ENCODE data around the gene SND1.

DNA sequence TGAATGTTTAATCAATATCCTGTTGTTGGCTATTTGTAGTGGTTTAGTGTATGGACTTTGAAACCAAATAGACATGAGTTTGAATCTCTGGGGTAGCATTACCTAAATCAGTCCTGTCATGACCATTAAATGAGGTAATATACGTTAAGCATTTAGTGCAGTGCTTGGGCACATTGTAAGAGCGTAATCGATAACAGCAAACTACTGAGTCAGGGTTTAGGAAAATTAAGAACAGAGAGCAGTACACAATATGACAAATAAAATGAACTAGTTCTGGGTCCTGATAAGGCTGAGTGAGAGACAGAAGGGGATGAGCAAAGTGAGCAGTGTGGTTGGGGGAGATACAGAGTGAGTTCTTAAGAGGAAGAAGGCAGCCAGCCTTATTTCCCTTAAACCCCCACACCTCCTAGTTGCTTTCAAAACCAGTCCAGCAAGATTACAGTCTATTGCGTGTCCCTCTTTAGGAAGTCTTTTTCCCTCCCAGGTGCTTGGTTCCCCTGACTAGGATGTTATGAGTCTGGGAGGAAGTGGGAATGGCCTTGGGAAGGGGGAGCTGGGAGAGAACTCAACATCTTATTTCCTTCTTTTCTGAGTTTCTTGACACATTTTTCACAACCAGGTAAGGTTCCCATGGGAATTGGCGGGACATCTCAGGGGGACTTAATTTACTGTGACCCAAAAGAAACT lies 171.0 kb downstream of the SND1 start:
- no peak for TF ChIP-seq POLR2AphosphoS5 (IDR thresholded peaks at IDR 0.05; ENCODE audit: low read depth)
- TF ChIP-seq, protein P1, sequence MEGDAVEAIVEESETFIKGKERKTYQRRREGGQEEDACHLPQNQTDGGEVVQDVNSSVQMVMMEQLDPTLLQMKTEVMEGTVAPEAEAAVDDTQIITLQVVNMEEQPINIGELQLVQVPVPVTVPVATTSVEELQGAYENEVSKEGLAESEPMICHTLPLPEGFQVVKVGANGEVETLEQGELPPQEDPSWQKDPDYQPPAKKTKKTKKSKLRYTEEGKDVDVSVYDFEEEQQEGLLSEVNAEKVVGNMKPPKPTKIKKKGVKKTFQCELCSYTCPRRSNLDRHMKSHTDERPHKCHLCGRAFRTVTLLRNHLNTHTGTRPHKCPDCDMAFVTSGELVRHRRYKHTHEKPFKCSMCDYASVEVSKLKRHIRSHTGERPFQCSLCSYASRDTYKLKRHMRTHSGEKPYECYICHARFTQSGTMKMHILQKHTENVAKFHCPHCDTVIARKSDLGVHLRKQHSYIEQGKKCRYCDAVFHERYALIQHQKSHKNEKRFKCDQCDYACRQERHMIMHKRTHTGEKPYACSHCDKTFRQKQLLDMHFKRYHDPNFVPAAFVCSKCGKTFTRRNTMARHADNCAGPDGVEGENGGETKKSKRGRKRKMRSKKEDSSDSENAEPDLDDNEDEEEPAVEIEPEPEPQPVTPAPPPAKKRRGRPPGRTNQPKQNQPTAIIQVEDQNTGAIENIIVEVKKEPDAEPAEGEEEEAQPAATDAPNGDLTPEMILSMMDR (IDR thresholded peaks at IDR 0.05; ENCODE audit: insufficient read depth, low read length), result no peak
- TF ChIP-seq, protein P2, sequence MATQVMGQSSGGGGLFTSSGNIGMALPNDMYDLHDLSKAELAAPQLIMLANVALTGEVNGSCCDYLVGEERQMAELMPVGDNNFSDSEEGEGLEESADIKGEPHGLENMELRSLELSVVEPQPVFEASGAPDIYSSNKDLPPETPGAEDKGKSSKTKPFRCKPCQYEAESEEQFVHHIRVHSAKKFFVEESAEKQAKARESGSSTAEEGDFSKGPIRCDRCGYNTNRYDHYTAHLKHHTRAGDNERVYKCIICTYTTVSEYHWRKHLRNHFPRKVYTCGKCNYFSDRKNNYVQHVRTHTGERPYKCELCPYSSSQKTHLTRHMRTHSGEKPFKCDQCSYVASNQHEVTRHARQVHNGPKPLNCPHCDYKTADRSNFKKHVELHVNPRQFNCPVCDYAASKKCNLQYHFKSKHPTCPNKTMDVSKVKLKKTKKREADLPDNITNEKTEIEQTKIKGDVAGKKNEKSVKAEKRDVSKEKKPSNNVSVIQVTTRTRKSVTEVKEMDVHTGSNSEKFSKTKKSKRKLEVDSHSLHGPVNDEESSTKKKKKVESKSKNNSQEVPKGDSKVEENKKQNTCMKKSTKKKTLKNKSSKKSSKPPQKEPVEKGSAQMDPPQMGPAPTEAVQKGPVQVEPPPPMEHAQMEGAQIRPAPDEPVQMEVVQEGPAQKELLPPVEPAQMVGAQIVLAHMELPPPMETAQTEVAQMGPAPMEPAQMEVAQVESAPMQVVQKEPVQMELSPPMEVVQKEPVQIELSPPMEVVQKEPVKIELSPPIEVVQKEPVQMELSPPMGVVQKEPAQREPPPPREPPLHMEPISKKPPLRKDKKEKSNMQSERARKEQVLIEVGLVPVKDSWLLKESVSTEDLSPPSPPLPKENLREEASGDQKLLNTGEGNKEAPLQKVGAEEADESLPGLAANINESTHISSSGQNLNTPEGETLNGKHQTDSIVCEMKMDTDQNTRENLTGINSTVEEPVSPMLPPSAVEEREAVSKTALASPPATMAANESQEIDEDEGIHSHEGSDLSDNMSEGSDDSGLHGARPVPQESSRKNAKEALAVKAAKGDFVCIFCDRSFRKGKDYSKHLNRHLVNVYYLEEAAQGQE (IDR thresholded peaks at IDR 0.05; ENCODE audit: insufficient replicate concordance, low read depth), result no peak
- TF ChIP-seq SPI1 (IDR thresholded peaks at IDR 0.05; ENCODE audit: borderline replicate concordance, low read depth), result no peak
- no peak for TF ChIP-seq GABPA (IDR thresholded peaks at IDR 0.05; ENCODE audit: low read depth)

Data from HL-60 (cell line).